Measurements from ENCODE around the gene NAV2.

NAV2 gene

DNA sequence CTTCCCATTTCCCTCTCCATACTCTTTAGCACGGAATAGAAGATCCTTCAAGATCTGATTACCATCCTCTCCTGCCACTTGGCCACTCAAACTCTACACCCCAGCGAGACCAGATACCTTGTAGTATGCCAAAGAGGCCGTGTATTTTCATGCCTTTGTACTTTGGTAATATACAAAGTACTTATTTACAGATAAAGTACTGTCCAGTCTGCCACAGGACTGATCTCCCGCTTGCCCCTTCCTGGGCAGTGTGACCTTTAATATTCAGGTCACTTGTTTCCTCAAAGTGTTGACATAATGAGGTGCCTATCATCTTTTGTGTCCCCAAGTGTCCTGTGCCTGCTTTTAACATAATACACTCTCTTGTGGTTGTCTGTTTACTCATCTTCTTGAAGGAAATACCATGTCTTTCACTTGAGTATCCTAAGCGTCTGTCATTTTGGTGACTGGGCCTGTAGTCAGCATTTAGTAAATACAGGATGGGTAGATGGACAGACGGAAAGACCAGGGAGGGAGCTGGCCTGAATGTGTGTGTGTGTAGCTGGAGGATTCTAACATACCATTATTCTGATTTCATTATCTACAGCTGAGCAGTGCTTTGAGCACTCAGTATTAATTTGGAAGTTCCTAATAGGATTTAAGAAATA, 137.4 kb downstream of the NAV2 start:
- no peak for DNase-seq (ENCODE audit: low spot score)
- H3K27ac ChIP-seq = no peak overlapping the region
- ChIA-PET CTCF (no interaction called here), POLR2A (ENCODE audit: low non-redundant PET) (interaction anchor here (0.5 kb wide), 1 partner anchor 53 kb away, joined by 3 read pairs; no protein-coding TSS in a partner anchor)
- TF ChIP-seq, protein P1, sequence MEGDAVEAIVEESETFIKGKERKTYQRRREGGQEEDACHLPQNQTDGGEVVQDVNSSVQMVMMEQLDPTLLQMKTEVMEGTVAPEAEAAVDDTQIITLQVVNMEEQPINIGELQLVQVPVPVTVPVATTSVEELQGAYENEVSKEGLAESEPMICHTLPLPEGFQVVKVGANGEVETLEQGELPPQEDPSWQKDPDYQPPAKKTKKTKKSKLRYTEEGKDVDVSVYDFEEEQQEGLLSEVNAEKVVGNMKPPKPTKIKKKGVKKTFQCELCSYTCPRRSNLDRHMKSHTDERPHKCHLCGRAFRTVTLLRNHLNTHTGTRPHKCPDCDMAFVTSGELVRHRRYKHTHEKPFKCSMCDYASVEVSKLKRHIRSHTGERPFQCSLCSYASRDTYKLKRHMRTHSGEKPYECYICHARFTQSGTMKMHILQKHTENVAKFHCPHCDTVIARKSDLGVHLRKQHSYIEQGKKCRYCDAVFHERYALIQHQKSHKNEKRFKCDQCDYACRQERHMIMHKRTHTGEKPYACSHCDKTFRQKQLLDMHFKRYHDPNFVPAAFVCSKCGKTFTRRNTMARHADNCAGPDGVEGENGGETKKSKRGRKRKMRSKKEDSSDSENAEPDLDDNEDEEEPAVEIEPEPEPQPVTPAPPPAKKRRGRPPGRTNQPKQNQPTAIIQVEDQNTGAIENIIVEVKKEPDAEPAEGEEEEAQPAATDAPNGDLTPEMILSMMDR (conservative IDR thresholded peaks at IDR 0.05; ENCODE audit: low read depth) = no peak

GRCh38 chr11:19852288-19852687, 139.7 kb downstream of the NAV2 start:
- no peak for DNase-seq (ENCODE audit: low spot score)
- TF ChIP-seq, protein P1 (conservative IDR thresholded peaks at IDR 0.05; ENCODE audit: low read depth) = no peak
- CTCF ChIA-PET = interaction anchor here (0.6 to 1.0 kb wide), 3 partner anchors 10 to 492 kb away, joined by 3 read pairs; no protein-coding TSS in a partner anchor
- H3K27ac ChIP-seq = no peak overlapping the region
- POLR2A ChIA-PET (ENCODE audit: low non-redundant PET) = no interaction called here

DNA sequence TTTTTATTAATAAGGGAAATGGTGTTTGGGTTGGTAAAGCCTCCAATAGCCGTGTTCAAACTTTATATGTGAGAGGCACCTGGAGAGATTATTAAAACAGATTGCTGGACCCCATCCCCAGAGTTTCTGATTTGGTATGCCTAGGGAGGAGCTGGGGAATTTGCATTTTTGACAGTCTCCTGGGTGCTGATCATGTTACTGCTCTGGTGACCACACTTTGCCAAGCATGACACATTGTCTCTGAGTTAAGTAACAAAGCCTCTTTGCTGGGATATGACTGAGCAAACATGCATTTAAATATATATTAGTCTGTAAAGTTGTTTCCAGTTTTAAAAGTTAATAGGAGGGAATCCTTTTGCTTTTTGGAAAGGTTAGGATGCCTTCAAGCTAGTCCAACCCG, 140.4 kb downstream of the NAV2 start:
- H3K27ac ChIP-seq = no peak overlapping the region
- CTCF ChIA-PET = interaction anchor here (0.7 to 1.0 kb wide), 2 partner anchors 9 to 90 kb away, joined by 3 read pairs; no protein-coding TSS in a partner anchor
- POLR2A ChIA-PET (ENCODE audit: low non-redundant PET) = no interaction called here

DNA sequence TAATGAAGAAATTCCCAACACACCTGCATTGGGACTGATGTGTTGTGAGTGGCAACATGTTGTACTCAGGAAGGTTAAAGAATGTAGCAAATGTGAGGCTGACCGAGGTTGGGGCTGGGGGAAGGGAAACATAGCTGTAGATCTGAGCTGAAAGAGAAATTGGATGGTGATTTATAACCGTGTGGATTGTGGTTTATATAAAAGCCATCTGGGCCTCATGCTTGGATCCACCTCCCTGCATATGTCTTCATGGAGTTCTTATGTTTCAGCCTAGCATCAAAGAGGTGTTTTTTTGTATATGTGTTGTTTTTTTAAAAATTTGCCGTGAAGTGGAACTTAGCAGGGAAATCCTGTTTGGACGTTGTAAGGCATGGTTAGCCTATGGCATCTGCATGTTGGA, 141.3 kb downstream of the NAV2 start:
- no peak overlapping the region for H3K27ac ChIP-seq
- ChIA-PET POLR2A (ENCODE audit: low non-redundant PET) (no interaction called here), CTCF (interaction anchor here (0.7 kb wide), 1 partner anchor 296 kb away, joined by 3 read pairs; no protein-coding TSS in a partner anchor)
- TF ChIP-seq, protein P1 (conservative IDR thresholded peaks at IDR 0.05; ENCODE audit: low read depth) = no peak
- DNase-seq (ENCODE audit: low spot score) = no peak

More for the DNA sequence above, 140.4 kb downstream of the NAV2 start:
- TF ChIP-seq, protein P1 (conservative IDR thresholded peaks at IDR 0.05; ENCODE audit: low read depth) = no peak
- no peak for DNase-seq (ENCODE audit: low spot score)

DNA sequence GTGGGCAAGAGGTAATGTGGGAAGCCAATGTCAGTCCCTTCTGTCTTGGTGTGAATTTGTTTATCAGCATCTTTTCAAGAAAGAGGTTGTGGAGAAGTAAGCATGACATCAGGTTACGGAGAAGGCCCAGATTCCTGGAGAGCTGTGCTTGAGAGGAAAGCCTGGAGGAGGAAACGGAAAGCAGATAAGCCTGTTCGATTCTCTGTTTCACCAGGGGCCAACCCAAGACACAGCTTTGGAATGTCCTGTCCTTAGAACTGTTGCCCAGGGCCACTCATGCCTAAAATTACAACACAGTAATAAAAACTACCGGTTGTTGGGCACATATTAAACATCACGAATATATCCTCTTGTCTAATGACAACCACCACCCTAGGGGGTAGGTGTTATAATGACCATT, 148.5 kb downstream of the NAV2 start:
- TF ChIP-seq, protein P1 (conservative IDR thresholded peaks at IDR 0.05; ENCODE audit: low read depth) = no peak
- POLR2A ChIA-PET (ENCODE audit: low non-redundant PET) = no interaction called here
- no peak for DNase-seq (ENCODE audit: low spot score)
- no peak overlapping the region for H3K27ac ChIP-seq
- CTCF ChIA-PET = interaction anchor here (0.5 kb wide), 1 partner anchor 83 kb away, joined by 3 read pairs; no protein-coding TSS in a partner anchor

DNA sequence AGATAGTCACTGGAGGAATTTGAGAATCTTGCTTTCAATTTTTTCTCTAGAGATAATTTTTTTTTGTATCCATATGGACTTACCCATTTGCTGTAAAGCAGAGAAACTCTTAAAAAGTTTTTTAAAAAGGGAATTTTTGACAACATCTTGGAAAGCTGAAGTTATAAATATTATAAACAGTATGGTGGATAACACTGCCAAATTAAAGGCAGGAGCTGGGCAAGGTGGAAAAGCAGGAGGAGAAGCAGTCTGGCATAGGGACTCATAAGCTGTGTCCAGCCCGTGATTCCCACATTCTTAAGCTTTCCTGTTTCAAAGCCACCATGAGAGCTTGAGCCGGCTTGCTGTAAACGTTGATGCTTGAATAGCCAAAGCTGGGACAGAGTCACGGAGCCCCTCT, 149.5 kb downstream of the NAV2 start:
- no peak for DNase-seq (ENCODE audit: low spot score)
- CTCF ChIA-PET = interaction anchor here (0.5 to 0.6 kb wide), 2 partner anchors 9 to 1546 kb away, joined by 3 read pairs; no protein-coding TSS in a partner anchor
- POLR2A ChIA-PET (ENCODE audit: low non-redundant PET) = no interaction called here
- no peak overlapping the region for H3K27ac ChIP-seq
- TF ChIP-seq, protein P1 (conservative IDR thresholded peaks at IDR 0.05; ENCODE audit: low read depth) = no peak
